Esophagus muscularis mucosa (tissue), 4 donors: Measurements from ENCODE around the gene FBXO46.

Experiments used
- CTCF ChIP-seq, 3 experiments: fragments of 200-600 bp in 2 of 3; fragments of 450-650 bp in 1 of 3; sonication (generic) in 2 of 3; IDR thresholded peaks; one replicate each; pipeline ENCODE4 v1.5.1; 2017 to 2019; ENCODE audit warnings: antibody characterized with exemption in 3 of 3, mild to moderate bottlenecking in 2 of 3, moderate library complexity in 1 of 3
- EP300 ChIP-seq: sonication (generic); formaldehyde crosslinking; IDR thresholded peaks from one replicate; pipeline ENCODE4 v1.6.1; 2017; ENCODE audit warnings: antibody characterized with exemption
- POLR2A ChIP-seq: fragments of 450-650 bp; IDR thresholded peaks from one replicate; pipeline ENCODE4 v1.6.1; 2017; ENCODE audit warnings: antibody characterized with exemption, moderate library complexity, mild to moderate bottlenecking, low read depth
- POLR2AphosphoS5 ChIP-seq, 2 donors: sonication (generic); formaldehyde crosslinking; IDR thresholded peaks; one replicate each; pipeline ENCODE4 v1.6.1; 2017; ENCODE audit warnings: antibody characterized with exemption in 2 of 2

- no peak for TF ChIP-seq CTCF (IDR thresholded peaks at IDR 0.05)
- no peak for TF ChIP-seq EP300
- TF ChIP-seq POLR2A: no peak
- no peak for TF ChIP-seq POLR2AphosphoS5 (IDR thresholded peaks at IDR 0.05)
Observed at GRCh38 chr19:45715139-45715538, 15.6 kb downstream of the FBXO46 start.
